HEK293 (cell line): ENCODE results near the gene ACTG1.
A peak's percentile ranks its signal among the peaks of the same experiment; 100 is the strongest.

Experiments
- CTCF ChIA-PET: fragments of 350-600 bp; formaldehyde crosslinking; extraction: SDS; loops from one replicate; lab custom pipeline; 2021; ENCODE audit warnings: antibody characterized with exemption; lab: Yijun Ruan, JAX
- POLR2A ChIA-PET: fragments of 300-600 bp; formaldehyde crosslinking; extraction: SDS; loops from one replicate; lab custom pipeline; 2020; ENCODE audit warnings: antibody characterized with exemption, inconsistent platforms; lab: Yijun Ruan, JAX
- H3K27ac ChIP-seq: fragments of 200-500 bp; sonication (Bioruptor generic); 2 replicates; pipeline ENCODE4 v1.5.1; 2014; ENCODE audit warnings: low read depth, low read length, control low read depth, inconsistent platforms; ENCODE audit errors: extremely low read depth
- H3K36me3 ChIP-seq, 2 experiments: fragments of 200-500 bp in 1 of 2; sonication (Bioruptor generic) in 1 of 2; 1 replicate in 1 of 2; 2 replicates in 1 of 2; pipeline ENCODE4 v1.5.1; 2014 to 2017; ENCODE audit warnings: inconsistent platforms in 2 of 2, low read length in 2 of 2; ENCODE audit not compliant: control insufficient read depth in 2 of 2, insufficient read depth in 1 of 2
- H3K4me1 ChIP-seq: fragments of 200-500 bp; sonication (Bioruptor generic); 2 replicates; pipeline ENCODE4 v1.5.1; 2014; ENCODE audit warnings: mild to moderate bottlenecking, low read length, inconsistent platforms; ENCODE audit not compliant: control insufficient read depth, insufficient read depth
- H3K4me3 ChIP-seq: 2 replicates; pipeline ENCODE4 v1.5.1; 2011; ENCODE audit warnings: low read depth, mild to moderate bottlenecking, control low read depth, low read length, moderate library complexity
- H3K9me3 ChIP-seq: fragments of 200-500 bp; sonication (Bioruptor generic); 2 replicates; pipeline ENCODE4 v1.5.1; 2014; ENCODE audit warnings: low read depth, low read length, inconsistent platforms; ENCODE audit not compliant: control insufficient read depth, insufficient read depth
- GLI2 ChIP-seq: fragments of 450-650 bp; formaldehyde crosslinking; IDR thresholded peaks from 2 replicates; pipeline ENCODE4; 2017; ENCODE audit warnings: missing biosample characterization, missing genetic modification characterization, low read depth, borderline replicate concordance
- GLIS1 ChIP-seq: fragments of 450-650 bp; formaldehyde crosslinking; IDR thresholded peaks from 2 replicates; pipeline ENCODE4 v1.5.1; 2016; ENCODE audit warnings: missing biosample characterization, missing genetic modification characterization
- GLIS2 ChIP-seq: fragments of 450-650 bp; formaldehyde crosslinking; IDR thresholded peaks from 2 replicates; pipeline ENCODE4 v1.5.1; 2016; ENCODE audit warnings: missing biosample characterization, missing genetic modification characterization
- HOXD13 ChIP-seq: sonication (generic); formaldehyde crosslinking; IDR thresholded peaks from 2 replicates; pipeline ENCODE4 v1.8.0; 2022; ENCODE audit warnings: missing genetic modification reagents, borderline replicate concordance
- OSR2 ChIP-seq: fragments of 450-650 bp; formaldehyde crosslinking; IDR thresholded peaks from 2 replicates; pipeline ENCODE4 v1.5.1; 2016; ENCODE audit warnings: missing biosample characterization, missing genetic modification characterization
- WT1 ChIP-seq: fragments of 450-650 bp; formaldehyde crosslinking; IDR thresholded peaks from 2 replicates; pipeline ENCODE4 v1.5.1; 2016; ENCODE audit warnings: missing biosample characterization, missing genetic modification characterization
- ZBTB1 ChIP-seq: fragments of 450-650 bp; formaldehyde crosslinking; IDR thresholded peaks from 2 replicates; pipeline ENCODE4 v1.5.1; 2016; ENCODE audit warnings: missing biosample characterization, missing genetic modification characterization
- ZBTB20 ChIP-seq: fragments of 450-650 bp; formaldehyde crosslinking; IDR thresholded peaks from 2 replicates; pipeline ENCODE4 v1.5.1; 2016; ENCODE audit warnings: missing biosample characterization, missing genetic modification characterization
- ZNF114 ChIP-seq: fragments of 450-650 bp; formaldehyde crosslinking; IDR thresholded peaks from 2 replicates; pipeline ENCODE4 v1.5.0; 2017; ENCODE audit warnings: missing biosample characterization, missing genetic modification characterization
- ZNF221 ChIP-seq: fragments of 450-650 bp; formaldehyde crosslinking; IDR thresholded peaks from 2 replicates; pipeline ENCODE4 v1.5.1; 2017; ENCODE audit warnings: missing biosample characterization, missing genetic modification characterization, borderline replicate concordance
- ZNF513 ChIP-seq: fragments of 450-650 bp; IDR thresholded peaks from 2 replicates; pipeline ENCODE4 v1.5.1; 2018; ENCODE audit warnings: missing biosample characterization, missing genetic modification characterization
- ZNF518A ChIP-seq: fragments of 450-650 bp; formaldehyde crosslinking; conservative IDR thresholded peaks from 2 replicates; pipeline ENCODE4 v1.5.1; 2016; ENCODE audit warnings: low read depth, missing biosample characterization, missing genetic modification characterization
- ZNF544 ChIP-seq: fragments of 450-650 bp; formaldehyde crosslinking; IDR thresholded peaks from 2 replicates; pipeline ENCODE4 v1.5.0; 2017; ENCODE audit warnings: missing biosample characterization, missing genetic modification characterization
- ZNF549 ChIP-seq: fragments of 450-650 bp; IDR thresholded peaks from 2 replicates; pipeline ENCODE4 v1.5.1; 2018; ENCODE audit warnings: missing biosample characterization, missing genetic modification characterization, mild to moderate bottlenecking, inconsistent platforms, moderate library complexity
- ZNF560 ChIP-seq: fragments of 450-650 bp; formaldehyde crosslinking; IDR thresholded peaks from 2 replicates; pipeline ENCODE4 v1.5.1; 2017; ENCODE audit warnings: missing biosample characterization, missing genetic modification characterization, borderline replicate concordance
- ZNF571 ChIP-seq: fragments of 450-650 bp; formaldehyde crosslinking; IDR thresholded peaks from 2 replicates; pipeline ENCODE4 v1.5.0; 2017; ENCODE audit warnings: missing biosample characterization, missing genetic modification characterization
- ZNF626 ChIP-seq: fragments of 450-650 bp; sonication (Bioruptor Pico); formaldehyde crosslinking; IDR thresholded peaks from 2 replicates; pipeline ENCODE4 v1.5.1; 2018; ENCODE audit warnings: missing biosample characterization, missing genetic modification characterization, inconsistent platforms
- ZNF777 ChIP-seq: fragments of 450-650 bp; formaldehyde crosslinking; IDR thresholded peaks from 2 replicates; pipeline ENCODE4 v1.5.1; 2017; ENCODE audit warnings: missing biosample characterization, missing genetic modification characterization, borderline replicate concordance

ACTG1 gene

GRCh38 chr17:81550830-81551457 is 38.3 kb upstream of the ACTG1 start:
- Histone ChIP-seq H3K4me3 (peak overlapping the region; percentile 86), H3K36me3 (peaks cover 9 to 48% of the 10 kb centered on the region in 2 experiments; a peak in 2 of 3 replicates), H3K9me3 (no peaks in the 10 kb centered on the region), H3K27ac (peak overlapping the region; percentile 74; the same call in 1 of the 2 replicates), H3K4me1 (peaks cover 12% of the 10 kb centered on the region)
- ChIA-PET CTCF (interaction anchor here (0.6 to 3.9 kb wide), 3 partner anchors 50 to 487 kb away, joined by 3 to 23 read pairs (median 3); partner anchors contain the start of gene DCXR), POLR2A (interaction anchor here (2.1 to 3.4 kb wide), 3 partner anchors 8 to 40 kb away, joined by 8 to 48 read pairs (median 12); partner anchors contain the start of gene ACTG1)
- TF ChIP-seq ZNF560 (tag by site-specific recombination) (no peak), WT1 (tag by site-specific recombination) (no peak), GLIS2 (tag by site-specific recombination) (peak; percentile 23; the same call in 1 of the 2 replicates)

GRCh38 chr17:81550285-81550684 is 37.7 kb upstream of the ACTG1 start:
- Histone ChIP-seq H3K9me3 (no peaks in the 10 kb centered on the region), H3K36me3 (peaks cover 9 to 54% of the 10 kb centered on the region in 2 experiments; a peak in 2 of 3 replicates), H3K27ac (no peak overlapping the region), H3K4me1 (peaks cover 12% of the 10 kb centered on the region), H3K4me3 (no peak overlapping the region)
- POLR2A ChIA-PET = interaction anchor here (3.4 kb wide), 1 partner anchor 40 kb away, joined by 48 read pairs; the partner anchor contains the start of gene ACTG1
- CTCF ChIA-PET = interaction anchor here (0.6 to 3.9 kb wide), 3 partner anchors 27 to 487 kb away, joined by 3 to 23 read pairs (median 7); partner anchors contain the start of gene DCXR
- TF ChIP-seq ZBTB1 (tag by site-specific recombination) (no peak), ZNF777 (tag by site-specific recombination) (no peak), ZNF626 (tag by site-specific recombination) (no peak), ZNF221 (tag by site-specific recombination) (no peak), OSR2 (tag by site-specific recombination) (no peak), ZNF544 (tag by site-specific recombination) (no peak), ZNF571 (no peak), ZNF549 (tag by site-specific recombination) (no peak), ZNF518A (tag by site-specific recombination) (no peak), HOXD13 (CRISPR knock-in tag) (no peak), GLIS1 (tag by site-specific recombination) (no peak), ZNF513 (no peak), ZNF114 (no peak), ZBTB20 (no peak), GLI2 (tag by site-specific recombination) (no peak)
